ENCODE results near the gene GPR137B.
"Not testable (repeated sequence)": the region's sequence is repeated elsewhere in the genome, so short reads cannot be mapped to it uniquely, and the experiment has no call there.

The GPR137B gene

GRCh38 chr1:236142253-236143103 lies at the start of gene GPR137B:
GPR137B (plus strand) TSS chr1:236142539; CDS start chr1:236142623, 84 bp downstream.
- DNase-seq = peak; percentile 74 to 75

- DNase-seq = no peak
Observed at GRCh38 chr1:236092899-236093298, 49.4 kb upstream of the GPR137B start.

GRCh38 chr1:236095705-236096520 lies 46.4 kb upstream of the GPR137B start:
- DNase-seq = no peak

GRCh38 chr1:236096660-236097482 lies 45.5 kb upstream of the GPR137B start:
- DNase-seq = not testable (repeated sequence)

- DNase-seq = no peak
Observed at GRCh38 chr1:236098267-236098666, 44.1 kb upstream of the GPR137B start.

GRCh38 chr1:236099355-236099974 lies 42.9 kb upstream of the GPR137B start:
- DNase-seq = no peak

GRCh38 chr1:236100799-236101198 lies 41.5 kb upstream of the GPR137B start:
- DNase-seq = no peak

- no peak for DNase-seq
Observed at GRCh38 chr1:236101233-236102200, 40.8 kb upstream of the GPR137B start.

- DNase-seq = no peak
Observed at GRCh38 chr1:236102611-236103010, 39.7 kb upstream of the GPR137B start.

- no peak for DNase-seq
Observed at GRCh38 chr1:236103059-236103458, 39.3 kb upstream of the GPR137B start.

GRCh38 chr1:236103646-236104218 lies 38.6 kb upstream of the GPR137B start:
- DNase-seq = peak; percentile 69 to 78

GRCh38 chr1:236107121-236107907 lies 35.0 kb upstream of the GPR137B start:
- no peak for DNase-seq

- DNase-seq = no peak
Observed at GRCh38 chr1:236108027-236108648, 34.2 kb upstream of the GPR137B start.

GRCh38 chr1:236110137-236110536 lies 32.2 kb upstream of the GPR137B start:
- DNase-seq = no peak

- no peak for DNase-seq
Observed at GRCh38 chr1:236111527-236112331, 30.6 kb upstream of the GPR137B start.

GRCh38 chr1:236112332-236112627 lies 30.1 kb upstream of the GPR137B start:
- DNase-seq = no peak

- no peak for DNase-seq
Observed at GRCh38 chr1:236113324-236114032, 28.9 kb upstream of the GPR137B start.

GRCh38 chr1:236114076-236114747 lies 28.1 kb upstream of the GPR137B start:
- DNase-seq = no peak

Measured in NCI-H2081 (cell line).